ENCODE measurements around the gene KCNJ6.

Gene KCNJ6

GRCh38 chr21:37642493-37642892 is 273.8 kb downstream of the KCNJ6 start:
- no peak for DNase-seq (ENCODE audit: low read depth)

DNA sequence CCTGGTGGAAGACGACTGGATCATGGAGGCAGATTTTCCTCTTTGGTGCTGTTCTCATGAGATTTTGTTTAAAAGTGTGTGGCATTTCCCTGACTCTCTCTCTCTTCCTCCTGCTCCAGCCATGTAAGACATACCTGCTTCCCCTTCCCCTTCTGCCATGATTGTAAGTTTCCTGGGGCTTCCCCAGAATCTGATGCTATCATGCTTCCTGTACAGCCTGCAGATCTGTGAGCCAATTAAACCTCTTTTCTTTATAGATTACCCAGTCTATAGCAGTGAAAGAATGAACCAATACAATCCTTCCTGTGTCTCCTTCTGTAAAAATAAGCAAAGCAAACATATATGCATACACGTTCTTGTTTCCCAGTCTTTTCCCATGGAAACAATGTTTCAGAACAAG is 276.5 kb downstream of the KCNJ6 start:
- no peak for DNase-seq (ENCODE audit: low read depth)

- DNase-seq (ENCODE audit: low read depth): peak; percentile 58
These were observed 280.0 kb downstream of the KCNJ6 start for GRCh38 chr21:37636152-37636860.

- no peak for DNase-seq (ENCODE audit: low read depth)
These were observed 284.7 kb downstream of the KCNJ6 start for GRCh38 chr21:37631319-37632117.

DNA sequence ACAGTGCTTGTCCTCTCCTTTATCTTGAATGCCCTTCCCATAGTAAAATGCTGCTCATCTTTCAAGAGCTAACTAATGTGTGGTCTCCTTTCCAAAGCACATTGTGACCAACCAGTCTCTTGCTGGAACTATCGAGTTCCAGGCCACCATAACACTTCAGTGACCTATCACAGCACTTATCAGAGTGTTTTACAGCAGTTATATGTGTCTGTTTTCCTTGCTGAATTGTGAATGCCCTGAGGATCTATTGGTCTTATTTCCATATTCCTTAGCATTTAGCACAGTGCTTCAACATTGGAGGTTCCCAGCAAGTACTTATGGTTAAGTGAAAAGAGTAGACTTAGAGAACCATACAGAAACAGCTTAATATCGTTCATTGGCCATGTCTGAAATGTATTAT is 285.4 kb downstream of the KCNJ6 start:
- DNase-seq (ENCODE audit: low read depth): no peak

GRCh38 chr21:37628362-37628761 is 287.9 kb downstream of the KCNJ6 start:
- no peak for DNase-seq (ENCODE audit: low read depth)

DNA sequence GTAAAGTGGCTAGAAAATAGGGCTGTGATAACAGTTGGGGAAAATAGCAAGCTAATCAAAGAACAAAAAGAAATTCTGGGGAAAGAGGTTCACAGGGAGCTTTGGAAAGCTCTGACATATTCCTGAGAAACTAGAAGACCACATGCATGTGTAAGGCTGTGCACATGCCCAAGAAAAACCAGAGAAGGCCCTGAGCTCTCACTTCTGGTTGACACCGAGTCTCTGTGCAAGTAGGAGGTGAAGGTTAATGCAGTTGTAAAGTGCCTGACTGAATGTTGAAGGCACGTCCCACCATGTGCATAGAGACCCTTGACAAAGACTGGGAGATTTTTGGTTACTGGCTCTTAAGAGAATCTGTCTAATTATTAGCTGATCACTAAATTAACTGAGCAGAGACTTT is 288.7 kb downstream of the KCNJ6 start:
- DNase-seq (ENCODE audit: low read depth): no peak

DNA sequence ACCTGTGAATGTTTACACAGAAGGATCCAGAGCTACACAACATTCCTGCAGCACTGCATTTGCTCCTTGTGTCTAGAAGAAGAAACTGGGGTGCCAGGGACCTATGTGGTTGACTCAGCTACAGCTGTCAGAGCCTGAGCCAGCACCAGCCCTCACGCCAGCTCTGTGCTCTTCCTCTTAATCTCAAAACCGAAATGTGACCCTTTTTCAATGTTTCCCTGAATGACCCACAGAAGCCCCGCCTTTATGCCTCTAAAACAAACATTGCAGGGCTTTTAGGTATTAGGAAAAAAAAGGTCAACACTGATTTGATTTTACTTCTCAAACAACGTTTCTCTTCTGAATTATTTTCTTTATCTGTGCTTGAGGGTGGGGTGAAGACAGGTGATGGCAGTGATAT is 289.2 kb downstream of the KCNJ6 start:
- DNase-seq (ENCODE audit: low read depth): no peak

DNA sequence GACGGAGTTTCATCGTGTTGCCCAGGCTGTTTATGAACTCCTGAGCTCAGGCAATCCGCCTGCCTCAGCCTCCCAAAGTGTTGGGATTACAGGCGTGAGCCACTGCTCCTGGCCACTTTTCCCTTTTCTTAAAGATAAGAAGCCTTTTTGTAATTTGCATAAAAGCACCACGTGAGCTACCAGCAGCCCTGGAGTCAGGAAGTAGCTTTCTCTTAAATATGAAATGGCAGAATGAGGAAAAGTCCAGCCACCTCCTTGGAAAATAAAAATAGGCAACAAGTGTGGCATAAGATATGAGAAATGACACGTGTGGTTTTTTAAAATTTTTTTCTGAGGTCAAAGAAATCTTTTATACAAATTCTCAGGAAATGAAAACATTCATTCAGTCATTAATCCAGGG is 289.9 kb downstream of the KCNJ6 start:
- DNase-seq (ENCODE audit: low read depth): no peak

DNA sequence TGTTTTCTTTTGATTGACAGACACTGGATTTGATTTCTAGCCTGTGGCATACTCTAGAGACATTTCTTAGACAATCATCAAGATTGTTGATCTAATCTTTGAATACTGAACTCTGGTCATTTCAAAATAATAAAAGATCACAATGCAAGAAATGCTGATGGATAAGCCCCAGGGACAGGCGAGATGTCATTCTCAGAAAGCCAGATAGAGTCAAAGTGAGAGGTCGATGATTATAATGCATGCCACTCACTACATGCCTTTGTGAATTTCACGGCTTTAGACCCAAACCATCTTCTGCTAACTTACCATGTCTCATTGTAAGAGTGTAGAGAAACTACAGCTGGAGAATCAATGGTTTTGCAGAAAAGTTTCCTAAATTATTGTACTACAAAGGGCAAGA is 292.6 kb downstream of the KCNJ6 start:
- no peak for DNase-seq (ENCODE audit: low read depth)

GRCh38 chr21:37623183-37623582 is 293.1 kb downstream of the KCNJ6 start:
- no peak for DNase-seq (ENCODE audit: low read depth)

GRCh38 chr21:37622755-37623154 is 293.5 kb downstream of the KCNJ6 start:
- no peak for DNase-seq (ENCODE audit: low read depth)

GRCh38 chr21:37620401-37620800 is 295.9 kb downstream of the KCNJ6 start:
- no peak for DNase-seq (ENCODE audit: low read depth)

- no peak for DNase-seq (ENCODE audit: low read depth)
These were observed 296.7 kb downstream of the KCNJ6 start for GRCh38 chr21:37619464-37619974.

GRCh38 chr21:37618081-37618480 is 298.2 kb downstream of the KCNJ6 start:
- DNase-seq (ENCODE audit: low read depth): no peak

- DNase-seq (ENCODE audit: low read depth): no peak
These were observed 300.3 kb downstream of the KCNJ6 start for GRCh38 chr21:37615962-37616361.

DNA sequence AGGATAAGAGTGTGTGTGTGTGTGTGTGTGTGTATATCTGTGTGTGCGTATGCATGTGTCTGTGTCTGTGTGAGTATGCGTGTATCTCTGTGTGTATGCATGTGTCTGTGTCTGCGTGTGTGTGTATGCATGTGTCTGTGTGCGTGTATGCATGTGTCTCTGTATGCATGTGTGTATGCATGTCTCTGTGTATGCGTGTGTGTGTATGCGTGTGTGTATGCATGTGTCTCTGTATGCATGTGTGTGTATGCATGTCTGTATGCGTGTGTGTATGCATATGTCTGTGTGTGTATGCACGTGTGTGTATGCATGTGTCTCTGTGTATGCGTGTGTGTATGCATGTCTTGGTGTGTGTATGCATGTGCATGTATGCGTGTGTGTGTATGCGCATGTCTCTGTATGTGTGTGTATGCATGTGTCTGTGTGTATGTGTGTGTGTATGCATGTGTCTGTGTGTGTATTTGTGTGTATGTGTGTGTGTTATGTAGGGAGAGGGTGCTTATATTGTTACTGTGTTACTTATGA is 301.8 kb downstream of the KCNJ6 start:
- no peak for DNase-seq (ENCODE audit: low read depth)

DNA sequence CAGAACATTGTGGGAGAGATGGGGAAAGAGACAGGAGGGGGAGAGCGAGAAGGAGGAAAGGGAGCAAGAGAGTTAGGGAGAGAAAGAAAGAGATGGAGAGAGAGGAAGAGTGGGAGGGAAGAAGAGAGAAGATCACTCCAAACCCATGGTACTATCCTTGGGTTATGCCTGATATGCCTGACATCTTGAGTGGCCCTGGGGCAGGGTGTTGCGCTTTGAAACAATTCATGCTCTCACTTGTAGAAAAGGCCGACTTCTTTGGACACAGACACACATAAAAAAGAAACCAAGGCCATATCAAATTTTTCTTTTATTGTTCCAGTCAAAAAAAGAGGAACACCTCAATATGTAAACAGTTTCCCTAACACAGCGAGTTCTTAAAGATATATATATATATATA is 309.2 kb downstream of the KCNJ6 start:
- DNase-seq (ENCODE audit: low read depth): no peak

DNA sequence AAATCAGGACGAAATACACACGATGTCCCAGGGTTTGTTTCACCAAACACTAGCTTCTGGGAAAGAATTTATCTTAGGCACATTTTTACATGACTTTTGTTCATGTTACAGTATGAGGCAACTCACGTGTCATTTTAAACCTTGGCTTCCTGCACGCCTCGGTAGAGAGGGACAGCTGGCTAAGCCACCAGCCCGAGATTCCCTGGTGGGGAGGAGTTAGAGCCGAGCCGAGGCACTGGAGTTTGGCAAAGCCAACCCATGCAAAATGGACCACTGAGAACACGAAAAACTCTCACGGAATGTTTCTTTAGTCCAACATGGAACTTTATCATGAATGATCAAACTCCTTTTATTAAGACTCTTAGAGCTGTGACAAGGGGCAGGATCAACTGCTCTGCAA is 309.7 kb downstream of the KCNJ6 start:
- no peak for DNase-seq (ENCODE audit: low read depth)

DNA sequence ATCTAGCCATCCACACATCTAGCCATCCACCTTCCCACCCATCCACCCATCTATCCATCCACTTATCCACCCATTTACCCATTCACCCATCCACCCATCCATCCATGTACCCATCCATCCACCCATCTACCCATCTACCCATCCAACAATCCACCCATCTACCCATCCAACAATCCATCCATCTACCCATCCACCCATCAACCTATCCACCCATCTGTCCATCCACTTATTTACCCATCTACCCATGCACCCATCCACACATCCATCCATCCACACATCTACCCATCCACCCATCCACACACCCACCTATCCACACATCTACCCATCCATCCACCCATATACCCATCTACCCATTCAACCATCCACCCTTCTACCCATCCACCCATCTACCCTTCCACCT is 311.3 kb downstream of the KCNJ6 start:
- DNase-seq (ENCODE audit: low read depth): no peak

GRCh38 chr21:37603129-37603528 is 313.1 kb downstream of the KCNJ6 start:
- DNase-seq (ENCODE audit: low read depth): no peak

DNA sequence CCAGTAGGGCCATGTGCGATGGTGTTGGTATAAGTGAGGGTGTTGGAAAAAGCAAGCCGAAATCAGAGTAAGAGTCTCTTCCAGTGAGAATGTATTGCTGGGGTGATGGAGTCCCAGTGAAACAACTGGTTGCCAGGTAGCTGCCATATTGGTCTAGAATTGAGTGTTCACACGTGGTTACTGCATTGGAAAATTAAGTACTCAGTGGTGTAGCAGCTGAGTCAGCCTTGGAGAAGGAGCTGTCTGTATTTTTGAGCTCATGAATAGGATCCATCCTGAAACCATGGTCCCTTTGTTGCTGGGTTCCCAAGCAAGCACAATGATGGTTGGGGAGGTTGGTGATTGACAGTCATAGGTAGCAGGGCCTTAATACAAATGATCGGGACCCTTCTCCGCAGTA is 314.3 kb downstream of the KCNJ6 start:
- DNase-seq (ENCODE audit: low read depth): no peak

DNA sequence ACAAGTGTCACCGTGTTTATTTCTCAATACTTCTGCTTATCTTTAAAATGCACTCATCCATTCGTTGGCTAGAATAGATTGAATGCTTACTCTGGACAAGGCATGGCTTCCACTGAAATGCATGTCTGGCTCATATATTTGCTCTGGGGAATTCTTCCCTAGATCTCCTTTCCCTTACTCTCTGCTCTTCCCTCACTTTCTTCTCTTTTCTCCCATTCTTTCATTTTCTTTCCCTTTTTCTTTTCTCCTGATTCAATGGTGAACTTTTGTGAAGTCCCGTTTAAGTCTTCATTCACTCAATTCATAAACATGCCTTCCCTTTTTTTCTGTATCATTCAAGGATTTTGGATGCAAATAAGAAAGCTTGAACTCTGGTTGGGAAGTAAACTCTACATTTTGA is 315.2 kb downstream of the KCNJ6 start:
- no peak for DNase-seq (ENCODE audit: low read depth)
